HL-60/S4 (cell line): ENCODE results near the gene OTOF.

Experiments used
- in situ Hi-C: fragments of 300-500 bp; cut with MboI; formaldehyde crosslinking; loops from 2 replicates; pipeline ENCODE4 v1.14.3; 2022; ENCODE audit warnings: low sequenced_read_pairs

Gene OTOF

DNA sequence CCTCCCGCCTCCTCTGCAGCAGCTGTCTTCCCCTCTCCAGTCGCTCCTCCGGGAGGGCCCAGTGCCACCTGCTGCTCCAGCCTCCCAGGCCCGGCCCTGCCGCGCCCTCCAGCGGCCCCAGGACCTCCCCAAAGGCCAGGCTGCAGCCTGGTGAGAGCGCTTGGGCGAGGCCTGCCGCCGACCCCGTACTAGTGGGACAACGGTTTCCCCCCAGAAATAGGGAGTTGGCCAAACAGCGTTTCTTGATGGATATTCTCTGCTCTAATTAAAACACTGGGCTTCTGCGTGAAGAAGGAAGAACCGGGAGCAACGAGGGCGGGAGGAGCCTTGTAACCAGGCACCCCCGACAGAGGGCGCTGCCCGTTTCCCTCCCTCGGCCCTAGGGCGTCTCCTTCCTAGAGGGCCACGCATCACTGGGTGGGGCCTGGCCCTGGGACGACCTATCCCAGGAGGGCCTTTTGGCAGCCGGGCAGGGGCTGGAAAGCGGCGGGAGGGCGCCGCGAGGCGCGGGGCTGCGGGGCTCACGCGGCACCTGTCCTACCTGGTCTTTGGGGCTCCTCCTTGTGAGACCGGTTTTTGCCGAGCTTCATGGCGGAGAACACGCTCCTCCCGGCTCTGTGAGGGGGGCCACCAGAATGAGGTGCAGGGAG, 25.4 kb upstream of the OTOF start:
- in situ Hi-C loops, result no loop called here

- in situ Hi-C loops, result no loop called here
Observed at GRCh38 chr2:26500406-26500805, 22.5 kb upstream of the OTOF start.

- in situ Hi-C loops, result no loop called here
Observed at GRCh38 chr2:26495705-26496297, 17.9 kb upstream of the OTOF start.

GRCh38 chr2:26494891-26495290, 17.0 kb upstream of the OTOF start:
- in situ Hi-C loops, result no loop called here

DNA sequence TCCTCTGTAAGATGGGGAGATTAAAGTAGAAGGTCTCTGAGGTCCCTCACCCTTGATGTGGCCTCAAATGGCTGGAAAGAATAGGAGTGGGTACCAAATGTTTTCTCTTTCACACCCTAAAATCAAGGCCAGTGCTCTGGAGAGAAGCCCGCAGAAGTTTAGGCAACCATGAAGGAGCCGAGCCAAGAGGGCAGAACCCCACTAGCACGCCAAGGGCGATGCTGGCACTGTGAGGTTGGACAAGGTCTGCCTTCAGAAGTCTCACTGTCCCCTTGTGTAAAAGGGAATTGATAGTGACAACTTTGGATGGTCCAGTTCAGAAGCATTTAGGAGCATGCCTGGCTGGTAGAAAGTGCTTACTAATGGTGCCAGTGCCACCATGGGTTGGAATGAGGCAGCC, 16.3 kb upstream of the OTOF start:
- in situ Hi-C loops, result no loop called here

GRCh38 chr2:26493566-26493965, 15.6 kb upstream of the OTOF start:
- in situ Hi-C loops, result no loop called here

DNA sequence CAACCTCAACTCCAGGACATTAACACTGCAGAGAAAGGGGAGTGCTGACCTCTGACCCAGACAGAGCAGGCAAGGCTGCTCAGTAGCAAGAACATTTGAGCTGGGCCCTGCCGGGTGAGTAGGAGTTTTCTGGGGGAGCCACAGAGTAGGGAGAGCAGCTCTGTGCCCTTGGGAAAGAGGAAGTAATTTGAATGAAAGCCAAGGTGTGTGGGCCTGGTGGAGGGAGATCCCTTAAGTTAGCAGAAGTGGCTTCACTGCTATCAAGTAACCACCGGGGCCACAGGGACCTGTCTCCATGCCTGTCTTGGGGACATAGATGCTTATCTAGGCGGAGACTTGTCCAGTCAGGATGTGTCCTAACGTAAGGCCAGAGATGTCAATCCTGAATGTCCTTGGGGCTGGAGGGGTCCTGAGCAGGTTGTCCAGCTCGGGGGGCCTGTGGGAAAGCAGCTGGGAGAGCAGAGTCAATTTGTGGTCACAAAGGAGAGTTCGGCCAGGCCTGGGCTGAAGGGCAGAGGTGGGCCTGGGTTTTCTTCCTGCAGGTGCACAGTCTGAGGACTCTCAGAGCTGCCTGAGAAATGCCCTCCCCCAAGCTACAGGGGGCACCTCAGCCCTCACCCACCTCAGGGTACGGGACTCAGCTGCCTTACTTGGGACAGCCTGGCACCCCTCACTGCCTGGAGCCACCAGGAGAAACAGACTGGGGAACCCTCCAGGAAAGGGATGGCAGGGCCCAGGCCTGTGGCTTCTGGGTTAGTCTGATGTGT, 15.0 kb upstream of the OTOF start:
- in situ Hi-C loops, result no loop called here

GRCh38 chr2:26491563-26492167, 13.7 kb upstream of the OTOF start:
- in situ Hi-C loops, result no loop called here

DNA sequence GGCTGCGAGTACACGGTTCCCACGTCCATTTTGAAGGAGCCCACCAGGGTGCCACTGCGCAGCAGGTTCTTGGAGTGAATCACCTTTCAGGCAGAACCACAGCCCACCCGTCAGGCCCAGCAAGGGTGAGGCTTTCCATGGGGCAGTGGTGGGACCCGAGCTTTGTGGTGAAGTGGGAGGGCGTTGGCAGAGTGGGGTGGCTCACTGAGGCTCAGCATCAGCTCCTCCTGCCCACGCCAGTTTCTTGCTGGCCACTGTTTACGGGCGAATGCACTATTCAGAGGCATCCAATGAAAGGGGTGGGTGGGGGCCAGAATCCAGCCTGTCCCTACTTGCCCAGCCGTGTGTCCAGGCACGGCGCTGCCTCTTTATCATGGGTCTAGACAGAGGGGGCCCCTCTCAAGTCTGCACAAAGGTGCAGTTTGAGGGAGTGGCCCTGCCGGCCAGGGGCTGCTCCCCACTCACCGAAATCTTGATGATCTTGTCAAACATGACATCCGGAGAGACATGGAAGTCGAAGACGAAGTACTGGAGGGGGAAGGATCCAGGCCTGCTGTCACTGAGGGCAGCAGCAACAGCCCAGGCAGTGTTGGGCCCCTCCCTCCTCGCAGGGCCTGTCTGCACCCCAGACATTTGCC, 11.4 kb upstream of the OTOF start:
- in situ Hi-C loops, result no loop called here

DNA sequence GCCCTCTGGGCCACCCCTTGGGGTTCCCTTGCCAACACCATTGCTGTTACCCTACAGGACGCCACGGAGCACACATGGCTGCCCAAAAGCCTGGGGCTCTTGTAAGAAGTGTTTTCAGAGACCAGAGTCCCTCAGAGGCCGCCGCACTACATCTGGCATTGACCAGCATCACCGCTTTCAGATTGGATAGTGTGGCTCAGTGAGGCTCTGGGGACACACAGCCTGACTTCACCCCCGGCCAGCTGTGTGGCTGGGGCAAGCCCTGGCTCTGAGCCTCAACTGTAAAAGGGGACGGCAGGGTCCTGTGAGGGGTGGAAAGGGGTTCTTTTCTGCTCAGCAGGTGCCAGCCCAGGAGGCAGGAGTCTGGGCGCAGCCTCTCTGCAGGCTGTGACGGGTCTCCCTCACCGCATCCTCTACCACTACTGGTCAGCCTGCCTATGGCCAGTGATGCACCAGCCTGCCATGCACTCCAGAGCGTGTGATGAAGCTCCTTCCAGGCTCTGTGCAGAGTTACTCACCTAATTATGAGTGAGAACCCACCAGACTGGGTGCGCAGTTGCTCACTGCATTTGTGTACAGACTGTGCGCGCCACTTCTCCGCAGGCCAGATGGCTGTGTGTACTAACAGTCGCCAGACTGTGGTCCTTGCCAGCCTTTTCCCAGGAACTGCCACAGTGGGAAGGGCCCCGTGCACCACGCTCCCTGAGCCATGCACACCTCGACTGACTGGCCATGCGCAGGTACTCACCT, 10.7 kb upstream of the OTOF start:
- in situ Hi-C loops, result no loop called here

DNA sequence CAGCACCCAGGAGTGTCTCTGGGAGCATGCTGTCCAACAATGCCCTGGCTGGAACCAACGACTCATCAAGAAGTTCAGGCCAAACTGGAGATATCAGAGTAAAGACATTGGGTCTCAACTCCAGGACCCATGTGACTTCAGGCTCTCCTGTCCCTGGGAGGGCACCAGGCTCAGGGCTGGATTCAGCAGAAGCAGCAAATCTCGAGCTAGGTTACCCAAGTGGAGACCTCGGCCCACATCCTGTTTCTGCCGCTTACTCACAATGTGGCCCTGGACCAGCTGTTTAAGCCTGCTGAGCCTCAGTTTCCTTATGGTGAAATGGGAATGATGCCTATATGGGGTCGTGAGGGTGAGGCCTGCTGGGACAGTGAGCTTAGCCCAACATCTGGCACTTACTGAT, 9.3 kb upstream of the OTOF start:
- in situ Hi-C loops, result no loop called here

GRCh38 chr2:26486789-26487188, 8.9 kb upstream of the OTOF start:
- in situ Hi-C loops, result no loop called here

GRCh38 chr2:26485725-26486418, 7.9 kb upstream of the OTOF start:
- in situ Hi-C loops, result no loop called here

- in situ Hi-C loops, result no loop called here
Observed at GRCh38 chr2:26485099-26485498, 7.2 kb upstream of the OTOF start.

GRCh38 chr2:26484579-26484978, 6.7 kb upstream of the OTOF start:
- in situ Hi-C loops, result no loop called here

GRCh38 chr2:26483957-26484565, 6.1 kb upstream of the OTOF start:
- in situ Hi-C loops, result no loop called here

GRCh38 chr2:26483516-26483915, 5.6 kb upstream of the OTOF start:
- in situ Hi-C loops, result no loop called here

- in situ Hi-C loops, result no loop called here
Observed at GRCh38 chr2:26483027-26483326, 5.1 kb upstream of the OTOF start.

GRCh38 chr2:26482211-26483026, 4.5 kb upstream of the OTOF start:
- in situ Hi-C loops, result no loop called here
